ENCODE data around the gene PTGER1.

DNA sequence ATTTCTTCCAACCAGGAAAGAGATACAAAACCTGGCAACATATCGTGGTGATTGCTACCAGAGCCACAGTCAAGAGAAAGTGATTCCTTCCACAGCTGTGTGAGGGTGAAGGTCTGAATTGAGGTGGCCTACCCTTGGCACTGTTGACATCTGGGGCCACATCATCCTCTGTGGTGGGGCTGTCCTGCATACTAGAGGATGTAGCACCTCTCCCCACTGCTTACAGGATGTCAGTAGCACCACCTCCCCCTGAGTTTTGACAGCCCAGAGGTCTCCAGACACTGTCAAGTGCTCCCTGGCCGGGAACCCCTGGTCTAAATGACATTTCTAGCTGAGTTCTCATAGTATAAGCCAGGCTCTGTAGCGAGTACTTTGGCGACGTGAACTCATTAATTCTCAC, 15.5 kb downstream of the PTGER1 start:
- TF ChIP-seq ZNF212 (CRISPR knock-in tag; IDR thresholded peaks at IDR 0.05) (no peak), TCF7L2 (IDR thresholded peaks at IDR 0.05; ENCODE audit: low read depth, low read length) (no peak), ZBTB9 (CRISPR knock-in tag; IDR thresholded peaks at IDR 0.05) (no peak), ELK3 (CRISPR knock-in tag; IDR thresholded peaks at IDR 0.05) (no peak), TAF1 (IDR thresholded peaks at IDR 0.05; ENCODE audit: control insufficient read depth, extremely low read depth, insufficient read depth, low read length, severe bottlenecking) (no peak)
